Activated CD8-positive, alpha-beta memory T cell treated with anti-CD3 and anti-CD28 coated beads for 48 hours (primary cell): Measurements from ENCODE around the gene RNF14.
"Not testable (repeated sequence)": the region's sequence is repeated elsewhere in the genome, so short reads cannot be mapped to it uniquely, and the experiment has no call there.

Source experiments
- DNase-seq, 3 experiments: peaks; one replicate each; pipeline ENCODE4 v3.0.0-alpha.2; 2020; ENCODE audit warnings: low read depth in 2 of 3, low spot score in 2 of 3

RNF14 gene, protein sequence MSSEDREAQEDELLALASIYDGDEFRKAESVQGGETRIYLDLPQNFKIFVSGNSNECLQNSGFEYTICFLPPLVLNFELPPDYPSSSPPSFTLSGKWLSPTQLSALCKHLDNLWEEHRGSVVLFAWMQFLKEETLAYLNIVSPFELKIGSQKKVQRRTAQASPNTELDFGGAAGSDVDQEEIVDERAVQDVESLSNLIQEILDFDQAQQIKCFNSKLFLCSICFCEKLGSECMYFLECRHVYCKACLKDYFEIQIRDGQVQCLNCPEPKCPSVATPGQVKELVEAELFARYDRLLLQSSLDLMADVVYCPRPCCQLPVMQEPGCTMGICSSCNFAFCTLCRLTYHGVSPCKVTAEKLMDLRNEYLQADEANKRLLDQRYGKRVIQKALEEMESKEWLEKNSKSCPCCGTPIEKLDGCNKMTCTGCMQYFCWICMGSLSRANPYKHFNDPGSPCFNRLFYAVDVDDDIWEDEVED

DNA sequence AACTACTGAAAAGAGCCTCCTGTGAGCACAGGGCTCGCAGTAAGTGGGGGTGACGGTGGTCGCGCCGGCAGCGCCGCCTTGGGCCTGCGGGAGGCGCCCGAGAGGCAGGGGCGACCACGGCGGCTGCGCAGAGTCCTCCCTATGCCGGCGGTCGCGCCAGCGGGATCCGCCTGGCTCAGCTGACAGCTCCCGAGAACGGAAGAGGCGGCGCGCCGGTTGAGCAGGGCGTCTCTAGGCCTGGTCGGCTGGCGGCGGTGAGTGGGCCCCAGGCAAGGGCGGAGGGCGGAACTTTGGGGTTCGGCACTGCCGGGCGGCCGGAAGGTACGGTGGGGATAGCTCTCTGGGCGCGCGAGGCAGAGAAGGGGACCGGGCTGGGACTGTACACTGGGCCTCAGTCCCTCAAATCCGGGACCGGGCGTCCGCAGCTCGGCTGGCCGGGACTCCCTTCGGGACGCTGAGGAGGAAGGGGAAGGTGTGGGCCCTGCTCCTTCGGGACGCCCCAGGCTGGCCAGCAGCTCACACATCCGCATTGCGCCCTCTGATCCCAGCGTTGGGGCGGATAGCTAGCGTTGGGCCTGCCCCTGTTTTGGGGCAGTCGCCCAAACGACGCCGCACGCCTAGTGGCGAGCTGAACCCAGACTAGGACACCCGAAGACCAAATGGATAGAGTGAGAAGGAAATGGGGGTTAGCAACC, at the start of gene RNF14:
RNF14 (plus strand) TSS at position 192 of the 695 bp plus-strand sequence. CDS start 4,484 bp downstream, outside the sequence.
- peak; percentile 84 to 94 (median 86) for DNase-seq

DNA sequence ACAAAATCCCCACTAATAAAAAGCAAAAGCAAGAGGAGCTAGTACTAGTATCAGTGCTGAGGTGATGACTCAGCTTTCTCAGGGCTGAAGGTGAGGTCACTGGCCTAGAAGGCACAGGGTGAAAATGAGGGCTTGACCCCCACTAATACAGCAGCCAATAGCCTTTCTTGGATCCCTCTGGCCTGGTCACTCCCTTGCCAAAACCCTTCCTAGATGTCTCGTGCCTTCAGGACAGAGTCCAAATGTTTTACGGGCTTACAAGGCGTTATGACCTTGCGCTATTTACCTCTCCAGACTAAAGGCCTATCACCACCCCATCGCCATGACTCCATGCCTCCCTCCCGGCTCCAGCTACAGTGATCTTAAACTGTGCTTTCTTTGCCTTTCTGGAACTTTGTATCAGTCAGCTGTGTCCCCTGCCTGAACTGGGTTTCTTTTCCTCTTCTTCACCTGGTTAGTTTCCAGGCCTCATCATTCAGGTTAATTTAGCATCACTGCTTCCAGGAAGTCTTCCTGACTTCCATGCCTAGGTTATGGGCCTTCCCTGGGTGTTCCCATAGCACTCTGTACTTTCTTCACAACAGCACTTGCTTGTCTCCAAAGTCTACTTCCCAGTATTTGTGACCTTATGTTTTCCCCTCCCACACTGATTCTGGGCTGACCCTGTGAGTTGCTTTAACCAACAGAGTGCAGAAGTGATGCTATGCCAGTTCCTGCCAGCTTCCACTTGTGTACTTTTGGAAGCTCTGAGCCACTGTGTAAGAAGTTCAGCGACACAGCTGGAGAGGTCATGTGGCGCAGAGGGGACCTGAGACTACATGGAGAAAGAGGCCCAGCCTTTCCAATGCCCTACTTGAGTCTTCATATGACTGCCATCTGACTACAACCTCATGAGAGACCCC, 49.4 kb upstream of the RNF14 start:
- DNase-seq, result no peak

DNA sequence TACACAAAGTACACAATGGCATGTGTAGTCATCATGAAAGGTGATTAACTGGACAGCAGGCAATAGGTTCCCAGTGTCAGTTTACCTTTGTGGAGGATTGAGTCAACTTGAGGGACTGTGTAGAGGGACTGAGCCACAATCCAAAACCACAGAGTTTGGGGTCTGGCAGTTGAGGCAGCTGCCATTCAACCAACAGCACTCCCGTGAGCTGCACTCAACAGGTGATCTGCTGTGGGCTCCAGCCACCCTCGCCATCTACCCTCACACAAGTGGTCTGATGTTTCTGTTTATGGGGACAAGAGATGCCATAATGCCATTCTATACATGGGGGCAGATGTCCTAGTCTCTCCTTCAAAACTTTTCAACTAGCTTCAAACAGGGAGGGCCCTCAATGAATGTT, 48.1 kb upstream of the RNF14 start:
- DNase-seq, result no peak

DNA sequence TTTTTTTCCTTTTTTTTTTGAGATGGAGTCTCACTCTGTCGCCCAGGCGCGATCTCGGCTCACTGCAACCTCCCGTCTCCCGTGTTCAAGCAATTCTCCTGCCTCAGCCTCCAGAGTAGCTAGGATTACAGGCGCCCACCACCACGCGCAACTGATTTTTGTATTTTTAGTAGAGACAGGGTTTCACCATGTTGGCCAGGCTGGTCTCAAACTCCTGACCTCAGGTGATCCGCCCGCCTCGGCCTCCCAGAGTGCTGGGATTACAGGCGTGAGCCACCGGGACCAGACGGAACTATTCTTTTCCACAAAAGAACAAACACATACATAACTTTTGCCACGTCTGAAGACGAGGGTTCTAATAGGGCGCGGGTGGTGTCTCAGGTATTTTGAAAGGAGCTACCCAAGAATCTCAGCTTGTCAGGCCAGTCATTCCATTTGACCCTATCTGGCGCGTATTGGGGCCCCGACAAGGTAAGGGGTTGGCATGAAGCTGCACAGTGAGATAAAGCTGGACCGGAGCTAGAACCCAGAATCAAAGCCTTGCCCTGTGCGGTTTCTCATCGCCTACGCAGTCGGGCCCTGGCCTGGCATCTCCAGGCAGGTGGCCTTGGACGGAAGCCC, 46.0 kb upstream of the RNF14 start:
- not testable (repeated sequence) for DNase-seq

DNA sequence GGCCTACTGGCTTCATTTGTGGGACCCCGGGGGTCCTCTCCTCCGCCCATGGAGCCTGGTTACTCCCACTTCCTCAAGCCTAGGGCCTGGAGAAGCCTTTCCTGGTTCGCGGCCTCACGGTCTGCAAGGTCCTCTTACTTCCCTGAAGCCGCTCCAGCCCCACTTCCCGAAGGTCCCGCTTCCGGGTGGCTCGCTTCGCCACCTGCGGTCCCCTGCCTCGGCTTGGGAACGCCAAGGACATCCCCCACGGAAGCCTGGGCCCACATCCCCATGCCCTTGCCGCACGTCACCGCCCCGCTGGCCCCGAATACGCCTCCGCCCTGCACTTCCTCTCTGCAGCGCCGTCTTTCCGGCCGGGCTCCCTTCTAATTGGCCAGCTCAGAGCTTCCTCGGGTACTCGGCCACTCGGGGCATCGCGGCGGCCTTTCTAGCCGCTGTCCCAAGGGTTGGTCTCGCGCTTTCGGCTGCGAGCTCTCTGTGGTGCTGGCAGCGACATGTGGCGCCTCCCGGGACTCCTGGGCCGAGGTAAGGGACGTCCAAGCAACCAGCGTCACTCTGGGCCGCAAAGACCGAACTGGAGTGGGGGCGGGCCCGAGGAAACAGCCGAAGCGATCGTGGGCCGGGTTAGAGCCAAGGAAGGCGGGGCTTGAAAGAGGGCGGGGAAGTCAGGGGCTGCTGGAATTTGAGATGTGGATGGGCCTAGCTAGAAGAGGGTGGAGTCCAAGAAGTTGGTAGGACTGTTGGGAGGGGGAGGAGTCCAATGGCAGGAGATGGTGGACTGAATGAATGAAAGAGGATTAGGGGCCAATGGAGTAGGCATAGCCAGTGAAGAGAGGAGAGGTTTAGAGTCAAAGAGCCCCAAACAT, 45.2 kb upstream of the RNF14 start, which contains the start of gene DELE1:
DELE1 (plus strand) TSS at position 424 of the 866 bp plus-strand sequence; CDS start at position 495, 71 bp downstream.
- peak; percentile 79 to 96 (median 85) for DNase-seq

DNA sequence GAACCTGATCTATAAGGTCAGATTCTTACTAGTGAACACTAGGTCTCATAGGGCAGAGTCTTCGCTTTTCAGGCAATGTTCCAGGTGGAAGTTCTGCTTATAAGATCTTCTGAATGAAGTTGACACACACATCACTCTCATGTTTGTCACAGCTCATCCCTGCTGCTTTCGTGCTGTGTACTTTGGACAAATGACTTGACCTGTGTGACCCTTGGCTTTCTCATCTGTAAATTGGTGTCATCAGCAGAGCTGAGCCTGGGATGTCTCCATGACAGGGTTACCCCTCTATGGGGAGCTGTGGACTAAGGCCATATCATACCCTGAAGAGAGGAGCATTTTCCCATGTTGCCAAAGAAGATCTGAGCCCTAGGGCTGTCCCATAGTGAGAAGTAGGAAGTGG, 42.5 kb upstream of the RNF14 start:
- no peak for DNase-seq

DNA sequence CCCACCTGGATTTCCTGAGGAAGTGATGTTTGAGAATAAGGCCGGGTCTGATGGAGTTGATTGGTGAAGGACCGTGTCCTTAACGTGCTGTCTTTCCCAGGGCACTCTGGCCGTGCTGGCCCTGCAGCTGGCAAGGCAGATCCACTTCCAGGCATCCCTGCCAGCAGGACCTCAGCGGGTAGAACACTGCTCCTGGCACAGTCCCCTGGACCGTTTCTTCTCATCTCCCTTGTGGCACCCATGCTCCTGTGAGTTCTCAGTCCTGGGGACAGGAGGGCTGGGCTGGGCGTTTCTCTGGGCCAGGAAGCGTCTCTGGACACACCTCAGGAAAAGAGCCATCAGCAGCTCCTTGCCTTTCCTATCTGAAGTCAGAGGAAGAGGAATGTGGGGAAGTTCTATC, 40.9 kb upstream of the RNF14 start:
- DNase-seq, result no peak

DNA sequence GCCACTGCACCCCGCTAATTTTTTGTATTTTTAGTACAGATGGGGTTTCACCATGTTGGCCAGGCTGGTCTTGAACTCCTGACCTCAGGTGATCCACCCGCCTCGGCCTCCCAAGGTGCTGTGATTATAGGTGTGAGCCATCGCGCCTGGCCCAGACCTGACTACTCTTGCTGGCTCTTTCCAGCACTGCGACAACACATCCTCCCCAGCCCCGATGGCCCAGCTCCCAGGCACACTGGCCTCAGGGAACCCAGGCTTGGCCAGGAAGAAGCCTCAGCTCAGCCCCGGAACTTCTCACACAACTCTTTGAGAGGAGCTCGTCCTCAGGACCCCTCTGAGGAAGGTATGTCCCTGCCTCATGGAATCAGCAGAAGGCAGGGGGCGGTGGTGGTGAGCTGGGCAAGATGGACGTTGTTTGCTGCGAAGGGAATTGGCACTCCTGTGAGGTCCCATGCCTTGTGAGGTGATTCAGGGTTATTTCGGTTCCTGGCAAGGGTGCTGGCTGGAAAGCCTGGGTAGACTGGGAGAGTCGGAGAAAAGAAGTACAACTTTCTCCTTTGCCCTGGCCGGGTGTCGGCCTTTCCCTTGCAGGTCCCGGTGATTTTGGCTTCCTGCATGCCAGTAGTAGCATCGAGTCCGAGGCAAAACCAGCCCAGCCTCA, 39.4 kb upstream of the RNF14 start:
- DNase-seq, result no peak

DNA sequence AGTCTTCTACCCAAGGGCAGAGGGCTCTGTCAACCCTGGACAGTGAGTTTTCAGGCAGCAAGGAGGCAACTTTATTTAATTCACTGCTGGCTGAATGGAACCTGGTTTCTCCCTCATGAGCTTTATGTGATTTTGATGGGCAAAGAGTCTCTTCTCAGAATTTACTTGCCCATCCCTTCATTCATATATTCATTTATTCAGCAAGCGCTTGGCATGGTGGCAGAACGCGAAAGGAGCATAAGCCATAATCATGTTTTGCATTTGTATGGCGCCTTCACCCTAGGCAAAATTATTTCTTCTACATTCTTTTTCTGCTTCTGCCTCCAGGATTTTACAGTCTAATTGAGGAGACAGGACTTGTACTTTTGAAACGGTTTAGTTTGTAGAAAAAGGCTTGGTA, 37.2 kb upstream of the RNF14 start:
- DNase-seq, result no peak

DNA sequence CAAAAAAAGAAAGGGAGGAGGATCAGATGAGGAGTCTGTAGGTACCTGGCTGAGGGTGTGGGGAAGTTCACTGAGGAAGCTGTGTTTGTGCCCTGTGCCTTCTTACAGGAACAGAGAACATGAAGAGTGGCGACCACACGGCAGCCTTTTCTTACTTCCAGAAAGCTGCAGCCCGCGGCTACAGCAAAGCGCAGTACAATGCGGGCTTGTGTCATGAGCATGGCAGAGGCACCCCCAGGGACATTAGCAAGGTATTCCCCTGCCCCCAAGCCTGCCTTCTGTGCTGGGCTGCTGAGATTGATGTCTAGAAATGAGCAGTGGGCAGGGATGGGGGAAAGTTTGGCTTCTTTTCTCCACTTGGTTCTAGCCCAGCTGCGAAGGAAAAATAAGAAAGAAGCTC, 35.8 kb upstream of the RNF14 start:
- no peak for DNase-seq

DNA sequence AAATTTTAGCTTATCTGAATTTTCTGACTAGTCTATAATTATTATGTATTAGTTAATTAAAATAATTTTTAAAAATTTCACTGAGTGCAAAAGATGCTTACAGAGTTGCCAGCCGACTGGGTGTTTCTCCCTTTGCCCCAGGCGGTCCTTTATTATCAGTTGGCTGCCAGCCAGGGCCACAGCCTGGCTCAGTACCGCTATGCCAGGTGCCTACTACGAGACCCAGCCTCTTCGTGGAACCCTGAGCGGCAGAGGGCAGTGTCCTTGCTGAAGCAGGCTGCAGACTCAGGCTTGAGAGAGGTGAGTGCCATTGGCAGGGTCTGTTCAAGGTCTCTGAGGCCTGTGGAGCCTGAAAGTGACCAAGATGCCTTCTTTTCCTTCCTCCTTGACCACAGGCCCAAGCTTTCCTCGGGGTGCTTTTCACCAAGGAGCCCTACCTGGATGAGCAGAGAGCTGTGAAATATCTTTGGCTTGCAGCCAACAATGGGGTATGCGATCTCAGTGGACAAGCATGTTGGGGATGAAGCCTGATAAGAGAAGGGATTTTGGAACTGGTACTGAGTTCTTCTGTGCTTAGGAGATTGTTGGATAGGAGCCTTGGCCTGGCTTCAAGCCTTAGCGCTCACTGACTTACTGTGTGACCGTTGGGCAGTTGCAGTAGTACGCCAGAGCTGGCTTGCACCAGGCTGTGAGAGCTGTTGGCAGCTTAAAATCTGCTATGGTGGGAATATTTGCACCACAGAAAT, 34.6 kb upstream of the RNF14 start:
- no peak for DNase-seq

DNA sequence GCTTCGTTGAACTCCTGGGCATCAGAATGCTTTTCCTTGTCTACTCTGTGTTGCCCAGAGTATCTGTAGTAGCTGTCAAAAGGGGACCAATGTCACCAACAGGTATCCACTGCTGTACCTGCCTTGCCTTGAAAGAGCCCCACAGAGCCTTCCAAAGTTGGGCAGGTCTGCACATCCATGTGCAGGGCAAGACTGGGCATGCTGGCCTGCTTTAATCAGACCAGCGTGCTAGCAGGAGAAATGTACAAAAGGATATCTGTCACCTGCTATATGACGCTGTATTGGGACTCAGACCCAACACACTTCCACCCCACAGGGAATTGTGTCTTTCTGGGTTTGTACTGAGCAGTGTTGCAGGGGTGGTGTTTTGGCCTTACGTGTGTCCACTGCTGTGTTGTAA, 33.4 kb upstream of the RNF14 start:
- no peak for DNase-seq

DNA sequence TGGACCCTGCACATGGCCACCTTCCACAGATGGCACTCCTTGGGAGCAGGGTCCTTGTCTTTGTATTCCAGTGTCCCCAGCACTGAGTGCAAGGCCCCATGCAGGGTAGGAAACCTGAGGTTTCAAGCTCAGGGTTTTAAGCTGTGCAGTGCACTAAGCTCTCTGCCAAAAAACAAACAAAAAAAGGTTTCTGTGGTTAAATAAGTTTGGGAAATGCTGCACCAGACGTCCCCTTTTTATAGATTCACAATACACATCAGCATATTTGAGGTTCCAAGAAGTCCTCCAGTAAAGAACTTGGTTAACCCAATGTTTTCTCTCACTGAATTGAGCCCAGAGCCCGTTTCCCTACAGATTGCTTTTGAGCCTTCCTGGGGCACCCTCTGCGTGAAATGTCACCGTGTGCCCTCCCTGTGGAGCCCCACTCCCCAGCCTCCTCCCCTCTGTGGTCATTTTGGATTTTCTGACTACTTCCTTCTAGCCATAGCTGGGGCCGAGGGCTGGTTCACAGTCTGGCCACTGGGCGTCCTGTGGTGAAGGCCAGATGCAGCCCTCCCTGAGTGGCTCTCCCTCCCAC, 28.1 kb upstream of the RNF14 start:
- DNase-seq, result no peak

DNA sequence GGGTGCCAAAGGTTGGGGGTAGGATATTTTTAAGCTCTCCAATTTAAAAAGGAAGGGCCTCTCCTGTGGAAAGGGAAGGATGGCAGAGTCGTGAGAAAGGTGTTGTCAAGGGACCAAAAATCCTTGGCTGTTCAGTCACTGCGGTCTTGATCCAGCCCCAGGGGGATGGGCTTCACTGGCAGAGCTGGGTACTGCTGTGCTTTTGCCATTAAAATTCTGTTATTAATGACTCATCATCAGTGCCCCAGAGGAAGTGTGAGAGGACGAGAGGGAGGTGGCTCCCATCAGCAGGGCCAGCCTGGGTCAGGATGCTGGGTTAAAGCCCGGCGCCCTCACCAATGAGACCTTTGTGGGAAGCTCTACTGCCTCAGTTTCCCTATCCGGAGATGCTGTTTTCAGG, 27.6 kb upstream of the RNF14 start:
- no peak for DNase-seq

DNA sequence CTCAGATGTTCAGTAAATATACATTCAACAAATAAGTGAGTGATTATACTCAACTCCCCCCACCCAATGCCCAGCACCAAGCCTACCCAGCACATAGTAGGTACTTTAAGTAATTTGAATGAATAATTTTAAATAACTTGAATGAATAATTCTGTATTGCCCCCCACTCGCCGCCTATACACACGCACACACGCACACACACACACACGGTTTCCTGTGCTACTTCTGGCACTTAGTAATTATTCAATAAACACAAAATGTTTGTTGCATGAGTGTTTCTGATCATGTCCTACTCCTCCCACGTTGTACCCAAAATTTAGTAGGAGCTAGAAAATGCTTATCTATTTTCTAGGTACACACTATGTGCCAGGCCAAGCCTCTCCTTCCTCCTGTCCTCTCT, 27.1 kb upstream of the RNF14 start:
- no peak for DNase-seq

DNA sequence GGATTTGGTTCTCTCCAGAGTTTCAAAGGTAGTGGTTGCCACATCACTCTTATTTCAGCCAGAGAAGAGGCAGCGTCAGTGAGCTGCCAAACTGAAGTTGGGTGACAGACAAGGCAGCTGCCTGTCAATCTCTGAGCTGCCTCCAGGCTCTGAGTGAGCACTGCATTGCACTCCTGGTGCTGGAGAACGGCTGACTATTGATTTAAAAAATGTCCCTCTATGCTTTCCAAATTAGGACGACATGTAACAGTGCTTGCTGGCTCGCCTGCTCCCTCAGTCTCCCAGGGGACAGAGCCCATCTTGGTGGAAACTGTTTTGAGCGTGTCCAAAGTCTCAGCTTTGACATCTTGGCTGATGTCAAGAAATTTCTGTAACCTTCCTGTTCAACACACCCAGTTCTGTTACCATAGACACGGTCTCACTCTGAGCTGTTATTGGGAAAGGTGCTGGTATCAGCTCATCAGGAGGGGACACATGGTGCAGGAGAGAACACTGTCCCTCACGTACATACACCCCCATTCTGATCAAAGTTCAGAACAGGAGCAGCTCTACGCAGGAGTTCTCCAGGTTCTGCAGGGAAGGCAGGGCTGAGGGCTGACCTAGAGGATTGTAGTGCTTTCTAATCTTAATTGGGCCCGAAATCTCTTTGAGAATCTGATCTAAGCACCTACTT, 26.6 kb upstream of the RNF14 start:
- no peak for DNase-seq

DNA sequence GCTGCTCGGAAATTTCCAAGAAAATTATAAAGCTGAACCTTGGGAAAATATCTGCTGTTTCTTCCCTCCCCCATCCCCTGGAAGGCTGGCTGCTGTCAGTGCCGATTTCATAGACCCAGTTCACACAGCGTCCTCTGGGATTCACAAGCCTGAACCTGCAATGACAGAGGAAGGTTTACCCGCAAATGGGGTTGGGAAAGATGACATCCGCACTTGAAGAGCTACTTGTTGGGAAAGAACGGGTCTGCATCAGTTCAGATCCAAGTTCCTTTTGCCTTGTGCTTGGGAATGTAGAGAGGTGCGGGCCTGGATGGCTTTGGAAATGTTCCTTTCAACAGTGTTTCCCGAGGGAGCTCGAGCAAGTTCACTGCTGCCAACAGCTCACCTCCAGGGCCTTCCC, 24.8 kb upstream of the RNF14 start:
- no peak for DNase-seq
